Hepatocyte (in vitro differentiated cells): ENCODE data around the gene GRM4.

Experiments
- CTCF ChIP-seq: fragments of 200-600 bp; sonication (generic); IDR thresholded peaks from 2 replicates; pipeline ENCODE4 v1.5.1; 2016; ENCODE audit warnings: antibody characterized with exemption, mild to moderate bottlenecking; ENCODE audit not compliant: poor library complexity
- EZH2 ChIP-seq: fragments of 200-600 bp; sonication (generic); IDR thresholded peaks from 2 replicates; pipeline ENCODE4 v1.6.1; 2016; ENCODE audit warnings: antibody characterized with exemption, mild to moderate bottlenecking, borderline replicate concordance
- EZH2phosphoT487 ChIP-seq: fragments of 200-600 bp; sonication (generic); IDR thresholded peaks from one replicate; pipeline ENCODE4 v1.6.1; 2018; ENCODE audit warnings: antibody characterized with exemption, mild to moderate bottlenecking, low read depth, moderate library complexity; ENCODE audit not compliant: unreplicated experiment, severe bottlenecking

- TF ChIP-seq CTCF (no peak), EZH2phosphoT487 (no peak), EZH2 (no peak)
Measured at GRCh38 chr6:34102696-34103095, 43.2 kb downstream of the GRM4 start.
